ENCODE measurements around the gene USP7.

GRCh38 chr16:9007177-9007794 is 43.6 kb upstream of the USP7 start:
- TF ChIP-seq CTCF (conservative IDR thresholded peaks at IDR 0.05; ENCODE audit: low read depth, low read length) (no peak), EZH2 (IDR thresholded peaks at IDR 0.05; ENCODE audit: low read length, unreplicated experiment) (no peak)
